GM21526 (cell line): ENCODE data around the gene PPM1E.
"Not testable (repeated sequence)": the region's sequence is repeated elsewhere in the genome, so short reads cannot be mapped to it uniquely, and the experiment has no call there.

Experiments
- ATAC-seq: cut with Tn5 transposase; IDR thresholded peaks from one replicate; pipeline ENCODE4 v1.9.1; 2021; ENCODE audit warnings: moderate library complexity; ENCODE audit not compliant: unreplicated experiment, low FRiP score

PPM1E gene

GRCh38 chr17:58778482-58778881 lies 22.8 kb downstream of the PPM1E start:
- ATAC-seq: not testable (repeated sequence)

- no peak for ATAC-seq
These were observed 23.8 kb downstream of the PPM1E start for GRCh38 chr17:58779446-58779845.

- no peak for ATAC-seq
These were observed 27.7 kb downstream of the PPM1E start for GRCh38 chr17:58783380-58783779.

GRCh38 chr17:58785097-58785496 lies 29.4 kb downstream of the PPM1E start:
- no peak for ATAC-seq

- ATAC-seq: no peak
These were observed 31.1 kb downstream of the PPM1E start for GRCh38 chr17:58786586-58787295.

GRCh38 chr17:58788199-58788598 lies 32.5 kb downstream of the PPM1E start:
- no peak for ATAC-seq

- ATAC-seq: no peak
These were observed 33.5 kb downstream of the PPM1E start for GRCh38 chr17:58789160-58789559.

- no peak for ATAC-seq
These were observed 34.2 kb downstream of the PPM1E start for GRCh38 chr17:58789831-58790230.

- ATAC-seq: not testable (repeated sequence)
These were observed 38.9 kb downstream of the PPM1E start for GRCh38 chr17:58794508-58794907.

GRCh38 chr17:58802188-58802587 lies 46.5 kb downstream of the PPM1E start:
- no peak for ATAC-seq

- ATAC-seq: no peak
These were observed 50.4 kb downstream of the PPM1E start for GRCh38 chr17:58806046-58806445.

GRCh38 chr17:58808609-58809563 lies 53.2 kb downstream of the PPM1E start:
- ATAC-seq: no peak

GRCh38 chr17:58809564-58809936 lies 53.9 kb downstream of the PPM1E start:
- no peak for ATAC-seq

- no peak for ATAC-seq
These were observed 55.6 kb downstream of the PPM1E start for GRCh38 chr17:58811290-58811689.

- no peak for ATAC-seq
These were observed 58.1 kb downstream of the PPM1E start for GRCh38 chr17:58813712-58814111.

GRCh38 chr17:58818654-58819053 lies 63.0 kb downstream of the PPM1E start:
- no peak for ATAC-seq

- no peak for ATAC-seq
These were observed 66.7 kb downstream of the PPM1E start for GRCh38 chr17:58822148-58823050.

GRCh38 chr17:58823051-58823525 lies 67.4 kb downstream of the PPM1E start:
- ATAC-seq: no peak

GRCh38 chr17:58829172-58829637 lies 73.6 kb downstream of the PPM1E start:
- ATAC-seq: no peak

- ATAC-seq: no peak
These were observed 76.1 kb downstream of the PPM1E start for GRCh38 chr17:58831780-58832179.
